HFF-Myc (cell line): ENCODE measurements around the gene EPHA3.

Experiments used
- DNase-seq: peaks from one replicate; pipeline ENCODE4 v3.0.0-alpha.2; 2011; ENCODE audit warnings: low read depth; ENCODE audit errors: extremely low read depth
- H3K4me3 ChIP-seq: replicated peaks from 2 replicates; pipeline ENCODE4 v1.5.1; 2011; ENCODE audit warnings: low read depth, mild to moderate bottlenecking, control low read depth, low read length
- TF ChIP-seq, protein P1 (sequence below): IDR thresholded peaks from 2 replicates; pipeline ENCODE4 v1.5.1; 2012; ENCODE audit warnings: mild to moderate bottlenecking, low read depth, low read length, control low read depth; ENCODE audit errors: missing control alignments

EPHA3 gene

DNA sequence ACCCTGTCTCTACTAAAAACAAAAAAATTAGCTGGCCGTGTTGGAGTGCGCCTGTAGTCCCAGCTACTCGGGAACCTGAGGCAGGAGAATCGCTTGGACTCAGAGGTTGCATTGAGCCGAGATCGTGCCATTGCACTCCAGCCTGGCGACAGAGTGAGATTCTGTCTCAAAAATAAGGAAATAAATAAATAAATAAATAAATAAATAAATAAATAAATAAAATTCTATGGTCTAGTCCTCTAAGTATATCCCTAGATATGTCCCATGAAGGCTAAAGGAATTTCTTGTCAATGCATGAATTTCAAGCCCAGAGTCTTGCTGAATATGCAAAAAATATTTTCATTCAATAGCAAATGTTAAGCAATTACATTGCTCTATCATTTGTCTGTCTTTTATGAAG, 149.0 kb downstream of the EPHA3 start:
- no peak overlapping the region for H3K4me3 ChIP-seq
- DNase-seq = no peak
- TF ChIP-seq, protein P1, sequence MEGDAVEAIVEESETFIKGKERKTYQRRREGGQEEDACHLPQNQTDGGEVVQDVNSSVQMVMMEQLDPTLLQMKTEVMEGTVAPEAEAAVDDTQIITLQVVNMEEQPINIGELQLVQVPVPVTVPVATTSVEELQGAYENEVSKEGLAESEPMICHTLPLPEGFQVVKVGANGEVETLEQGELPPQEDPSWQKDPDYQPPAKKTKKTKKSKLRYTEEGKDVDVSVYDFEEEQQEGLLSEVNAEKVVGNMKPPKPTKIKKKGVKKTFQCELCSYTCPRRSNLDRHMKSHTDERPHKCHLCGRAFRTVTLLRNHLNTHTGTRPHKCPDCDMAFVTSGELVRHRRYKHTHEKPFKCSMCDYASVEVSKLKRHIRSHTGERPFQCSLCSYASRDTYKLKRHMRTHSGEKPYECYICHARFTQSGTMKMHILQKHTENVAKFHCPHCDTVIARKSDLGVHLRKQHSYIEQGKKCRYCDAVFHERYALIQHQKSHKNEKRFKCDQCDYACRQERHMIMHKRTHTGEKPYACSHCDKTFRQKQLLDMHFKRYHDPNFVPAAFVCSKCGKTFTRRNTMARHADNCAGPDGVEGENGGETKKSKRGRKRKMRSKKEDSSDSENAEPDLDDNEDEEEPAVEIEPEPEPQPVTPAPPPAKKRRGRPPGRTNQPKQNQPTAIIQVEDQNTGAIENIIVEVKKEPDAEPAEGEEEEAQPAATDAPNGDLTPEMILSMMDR = no peak

DNA sequence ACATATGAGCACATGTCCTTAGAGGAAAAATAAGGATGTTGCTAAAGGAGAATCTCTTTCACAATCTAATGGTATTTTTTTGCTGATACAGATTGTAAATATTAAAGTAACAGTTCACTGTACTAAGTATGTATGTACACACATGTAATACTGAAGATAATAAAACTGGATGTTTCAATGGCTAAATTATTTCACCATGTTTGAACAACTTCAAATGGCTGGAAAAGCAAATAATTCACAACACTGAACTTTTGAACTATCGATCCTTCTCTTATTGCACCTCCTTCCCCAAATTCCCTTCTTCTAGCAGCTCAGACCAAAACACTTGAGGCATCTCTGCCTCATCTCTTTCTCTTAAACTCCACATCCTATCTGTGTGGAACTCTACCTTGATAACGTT, 149.5 kb downstream of the EPHA3 start:
- H3K4me3 ChIP-seq = no peak overlapping the region
- DNase-seq = no peak
- TF ChIP-seq, protein P1 = no peak

DNA sequence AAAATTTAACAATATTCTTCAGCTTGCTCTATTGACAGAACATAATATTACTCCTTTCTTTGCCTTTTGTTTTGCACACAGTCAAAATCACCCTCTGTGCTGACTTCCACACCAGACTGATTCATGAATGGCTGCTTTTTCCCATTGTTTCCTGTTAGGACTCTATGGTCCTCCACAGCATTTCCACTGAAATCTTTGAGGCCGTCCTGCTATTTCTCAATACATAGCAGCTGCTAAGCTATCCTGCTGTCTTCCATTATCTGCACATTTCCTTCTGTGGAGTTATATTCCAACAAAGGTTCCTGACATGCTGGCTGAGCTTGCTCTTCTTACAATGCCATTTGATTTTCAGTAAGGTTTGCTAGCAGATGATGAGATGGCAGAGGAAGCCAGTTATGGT, 153.3 kb downstream of the EPHA3 start:
- DNase-seq = no peak
- TF ChIP-seq, protein P1 = no peak
- no peak overlapping the region for H3K4me3 ChIP-seq

DNA sequence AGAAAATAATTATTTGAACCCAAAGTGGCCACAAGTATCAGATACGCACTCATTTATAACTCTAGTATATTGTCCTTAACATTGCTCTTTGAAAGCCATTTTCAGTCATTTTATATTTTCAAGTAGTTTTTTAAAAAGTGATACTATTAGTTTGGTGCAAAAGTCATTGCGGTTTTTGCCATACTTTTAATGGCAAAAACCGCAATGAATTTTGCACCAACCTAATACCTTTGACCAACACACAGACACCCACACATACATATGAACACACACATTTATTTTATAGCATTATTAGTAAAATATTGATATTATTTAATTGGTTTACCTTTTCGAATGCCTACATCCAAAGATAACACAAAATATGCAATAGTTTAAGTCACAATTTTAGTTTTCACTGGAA, 154.3 kb downstream of the EPHA3 start:
- TF ChIP-seq, protein P1 = no peak
- no peak overlapping the region for H3K4me3 ChIP-seq
- no peak for DNase-seq

DNA sequence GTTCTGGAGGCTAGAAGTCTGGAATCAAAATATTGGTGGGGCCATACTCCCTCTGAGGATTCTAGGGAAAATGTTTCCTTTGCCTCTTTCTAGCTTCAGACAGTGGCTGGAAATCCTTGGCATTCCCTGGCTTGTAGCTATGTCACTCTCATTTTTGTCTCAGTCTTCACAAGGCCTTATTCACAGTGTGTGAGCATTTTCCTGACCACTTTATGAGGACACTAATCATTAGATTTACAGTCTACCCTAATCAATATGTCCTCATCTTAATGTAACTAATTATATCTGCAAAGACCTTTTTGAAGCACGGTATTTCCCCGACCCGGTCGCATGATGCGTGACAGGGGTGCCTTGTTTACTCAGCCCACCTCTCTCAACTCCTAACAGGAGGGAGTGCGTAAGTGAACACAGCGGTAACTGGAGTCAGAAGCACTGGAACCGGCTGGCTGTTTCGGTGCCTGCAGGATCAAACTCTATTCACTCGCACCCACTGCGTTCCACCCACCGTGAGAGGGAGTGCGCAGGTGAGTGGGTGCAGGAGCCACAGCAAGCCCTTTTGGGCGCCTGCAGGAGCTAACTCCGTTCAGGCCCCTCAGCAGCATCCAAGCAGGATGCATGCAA, 155.0 kb downstream of the EPHA3 start:
- no peak overlapping the region for H3K4me3 ChIP-seq
- no peak for DNase-seq
- TF ChIP-seq, protein P1 = no peak

DNA sequence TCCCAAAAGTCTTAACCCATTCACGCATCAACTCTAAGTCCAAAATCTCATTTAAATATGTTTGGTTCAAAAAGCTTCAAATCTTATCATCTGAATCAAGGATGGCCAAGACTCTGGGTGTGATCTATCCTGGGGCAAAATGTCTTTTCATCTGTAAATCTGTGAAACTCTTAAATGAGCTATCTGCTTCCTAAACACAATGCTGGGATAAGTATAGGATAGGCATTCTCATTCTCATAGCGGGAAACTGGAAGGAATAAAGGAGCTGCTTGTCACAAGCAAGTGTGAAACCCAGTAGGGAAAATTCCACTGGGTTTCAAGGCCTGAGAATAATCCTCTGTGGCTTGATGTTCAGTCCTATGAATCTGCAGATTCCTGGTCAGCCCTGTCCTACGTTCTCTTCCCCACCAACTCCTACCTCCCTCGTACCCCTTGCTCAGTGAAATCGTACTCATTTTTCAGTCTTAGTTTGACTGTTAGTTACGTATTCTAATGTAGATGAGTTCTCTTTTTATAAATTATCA, 156.7 kb downstream of the EPHA3 start:
- DNase-seq = no peak
- TF ChIP-seq, protein P1 = no peak
- H3K4me3 ChIP-seq = no peak overlapping the region

DNA sequence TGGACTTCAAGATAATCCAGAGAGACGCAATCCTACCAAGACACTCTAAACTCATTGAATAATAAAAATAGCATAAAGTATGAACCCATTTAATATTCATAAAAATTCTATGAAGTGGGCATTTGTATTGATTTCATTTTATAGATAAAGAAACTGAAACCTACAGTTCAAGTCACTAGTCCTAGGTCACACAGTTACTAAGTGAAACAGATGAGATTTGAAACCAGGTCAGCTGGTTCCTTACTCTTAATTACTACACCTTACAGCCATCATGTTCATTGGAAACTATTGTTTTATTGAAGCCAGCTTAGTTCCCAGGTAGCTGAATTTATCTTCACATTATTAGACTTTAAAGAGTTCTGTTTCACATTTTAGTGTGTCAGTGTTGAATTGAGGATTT, 158.7 kb downstream of the EPHA3 start:
- H3K4me3 ChIP-seq = no peak overlapping the region
- no peak for DNase-seq
- TF ChIP-seq, protein P1 = no peak
